Putamen (tissue), 1 donor: Measurements from ENCODE around the gene TPK1.
"Not testable (repeated sequence)": the region's sequence is repeated elsewhere in the genome, so short reads cannot be mapped to it uniquely, and the experiment has no call there.

Experiments used
- DNase-seq: peaks from one replicate; pipeline ENCODE4 v3.0.0-alpha.2; 2016; ENCODE audit warnings: low spot score

The TPK1 gene

DNA sequence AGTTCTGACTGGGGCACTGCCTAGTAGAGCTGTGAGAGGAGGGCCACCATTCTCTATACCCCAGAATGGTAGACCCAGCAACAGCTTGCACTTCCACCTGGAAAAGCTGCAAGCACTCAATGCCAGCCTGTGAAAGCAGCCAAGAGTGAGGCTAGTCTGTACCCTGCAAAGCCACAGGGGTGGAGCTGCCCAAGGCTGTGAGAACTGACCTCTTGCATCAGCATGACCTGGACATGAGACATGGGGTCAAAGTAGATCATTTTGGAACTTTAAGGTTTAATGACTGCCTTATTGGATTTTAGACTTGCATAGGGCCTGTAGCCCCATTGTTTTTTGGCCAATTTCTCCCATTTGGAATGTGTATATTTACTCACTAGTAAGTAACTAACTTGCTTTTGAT is 206.3 kb downstream of the TPK1 start:
- DNase-seq = no peak

DNA sequence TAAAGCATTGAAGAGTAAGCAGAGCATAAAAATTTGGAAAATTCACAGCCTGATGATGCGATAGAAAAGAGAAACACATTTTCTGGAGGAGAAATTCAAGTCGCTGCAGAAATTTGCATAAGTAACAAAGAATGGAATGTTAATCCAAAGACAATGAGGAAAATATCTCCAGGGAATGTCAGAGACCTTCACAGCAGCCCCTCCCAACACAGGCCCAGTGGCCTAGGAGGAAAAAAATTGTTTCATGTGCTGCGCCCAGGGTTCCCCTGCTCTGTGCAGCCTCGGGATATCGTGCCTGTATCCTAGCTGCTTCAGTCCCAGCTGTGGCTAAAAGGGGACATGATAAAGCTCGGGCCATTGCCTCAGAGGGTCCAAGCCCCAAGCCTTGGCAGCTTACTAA is 206.8 kb downstream of the TPK1 start:
- no peak for DNase-seq

DNA sequence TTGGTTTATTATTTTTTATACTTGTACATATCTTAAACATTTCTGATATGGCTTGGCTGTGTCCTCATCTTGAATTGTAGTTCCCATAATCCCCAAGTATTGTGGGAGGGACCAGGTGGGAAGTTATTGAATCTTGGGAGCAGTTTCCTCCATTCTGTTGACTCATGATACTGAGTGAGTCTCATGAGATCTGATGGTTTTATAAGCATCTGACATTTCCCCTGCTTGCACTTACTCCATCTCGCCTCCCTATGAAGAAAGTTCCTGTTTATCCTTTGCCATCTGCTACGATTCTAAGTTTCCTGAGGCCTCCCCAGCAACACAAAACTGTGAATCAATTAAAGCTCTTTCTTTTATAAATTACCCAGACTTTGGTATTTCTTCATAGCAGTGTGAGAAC is 207.7 kb downstream of the TPK1 start:
- DNase-seq = no peak

DNA sequence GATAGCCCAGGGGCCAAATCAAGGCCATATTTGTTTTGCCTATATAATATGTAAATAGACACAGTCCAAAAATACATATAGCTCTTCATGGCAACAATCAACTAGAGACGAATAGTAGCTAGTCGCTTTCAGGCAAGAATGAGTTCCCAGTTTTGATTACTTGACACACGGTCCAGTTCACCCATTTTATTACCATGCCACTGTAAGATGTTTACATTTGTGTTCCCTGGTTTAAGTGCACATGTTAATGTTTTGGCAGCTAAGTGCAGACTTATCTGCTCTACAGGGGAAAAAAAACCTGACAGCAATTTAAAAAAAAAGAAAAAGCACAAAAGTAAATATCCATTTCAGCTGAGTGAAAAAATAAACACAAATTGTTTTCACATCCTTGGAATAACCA is 213.1 kb downstream of the TPK1 start:
- no peak for DNase-seq

DNA sequence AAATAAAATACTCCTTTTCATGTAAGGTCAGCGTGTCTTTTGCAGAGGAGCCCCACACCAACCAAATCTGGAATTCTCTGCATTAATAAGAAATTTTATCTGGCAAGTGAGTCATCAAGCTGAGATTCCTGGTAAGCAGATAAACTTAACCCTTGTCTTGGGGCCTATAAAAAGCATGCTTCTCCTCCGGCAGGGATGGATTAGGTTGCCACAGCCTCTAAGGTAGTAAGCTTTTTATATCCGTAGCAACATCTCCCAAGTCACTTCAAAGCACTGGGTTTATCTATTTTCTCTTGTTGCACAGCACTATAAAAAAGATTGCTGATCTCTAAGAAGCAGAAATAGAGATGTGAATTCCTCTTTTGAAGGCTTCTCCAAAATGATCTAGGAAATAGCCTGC is 229.6 kb downstream of the TPK1 start:
- DNase-seq = no peak

DNA sequence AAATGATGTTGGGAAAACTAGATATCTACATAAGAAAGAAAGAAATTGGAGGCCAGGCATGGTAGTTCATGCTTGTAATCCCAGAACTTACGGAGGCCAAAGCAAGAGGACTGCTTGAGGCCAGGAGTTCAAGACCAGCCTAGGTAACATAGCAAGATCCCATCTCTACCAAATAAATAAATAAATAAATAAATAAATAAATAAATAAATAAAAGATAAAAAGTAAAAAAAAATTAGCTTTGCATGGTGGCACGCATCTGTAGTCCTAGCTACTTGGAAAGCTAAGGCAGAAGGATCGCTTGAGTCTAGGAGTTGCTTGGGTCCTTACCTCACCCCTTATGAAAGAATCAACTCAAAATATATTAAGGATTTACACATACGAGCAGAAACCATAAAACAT is 238.9 kb downstream of the TPK1 start:
- DNase-seq = no peak

DNA sequence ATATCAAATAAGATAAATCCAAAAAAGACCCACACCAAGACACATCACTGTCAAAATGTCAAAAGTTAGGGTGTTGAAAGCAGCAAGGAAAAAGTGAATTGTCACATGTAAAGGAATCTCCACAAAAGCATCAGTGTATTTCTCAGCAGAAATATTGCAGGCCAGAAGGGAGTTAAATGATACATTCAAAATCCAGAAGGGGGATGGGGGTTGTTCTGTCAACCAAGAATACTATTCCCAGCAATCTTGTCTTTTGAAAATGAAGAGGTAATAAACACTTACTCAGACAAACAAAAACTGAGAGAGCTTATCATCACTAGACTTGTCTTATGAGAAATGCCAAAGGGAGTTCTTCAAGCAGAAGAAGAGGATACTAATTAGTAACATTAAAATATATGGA is 241.3 kb downstream of the TPK1 start:
- DNase-seq = no peak

DNA sequence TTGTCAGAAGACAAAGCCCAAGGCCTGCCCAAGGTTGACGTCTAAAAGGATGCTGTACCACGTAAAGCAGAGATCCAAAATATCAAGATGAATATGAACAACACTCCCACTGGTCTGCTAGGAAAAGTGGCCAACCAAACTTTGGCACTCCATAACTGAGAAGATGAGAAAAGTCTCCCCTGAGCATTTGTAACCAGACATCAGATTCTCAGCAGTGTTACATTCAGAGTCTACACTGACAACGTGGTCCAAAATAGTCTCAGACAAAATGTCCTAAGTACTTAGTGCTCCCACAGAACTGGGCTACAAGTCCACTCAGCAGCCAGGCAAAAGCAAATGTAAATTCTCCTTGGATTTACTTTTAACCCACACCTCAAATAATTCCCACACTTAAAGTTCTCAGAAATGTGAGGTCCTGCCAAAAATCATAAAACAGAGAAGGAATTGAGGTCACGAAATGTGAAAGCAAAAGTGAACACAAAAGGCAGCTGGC is 247.2 kb downstream of the TPK1 start:
- no peak for DNase-seq

DNA sequence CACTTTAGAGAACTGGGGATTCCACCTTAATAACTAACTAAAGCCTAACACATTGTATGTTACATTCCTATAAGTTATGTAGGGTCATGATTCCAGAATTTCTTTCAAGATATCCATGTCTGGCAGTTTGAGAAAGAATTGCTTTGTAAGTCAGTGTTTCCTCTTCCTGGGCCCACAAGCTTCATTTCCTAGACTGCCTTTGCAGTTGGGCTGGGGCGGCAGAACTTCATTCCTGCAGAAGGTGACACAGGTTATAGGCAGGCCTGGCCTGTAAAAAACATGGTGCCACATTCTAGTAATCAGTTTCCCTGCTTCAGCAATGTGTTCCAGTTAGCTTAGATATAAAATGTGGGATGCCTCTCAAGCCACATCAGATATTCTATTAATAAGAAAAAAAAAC is 248.2 kb downstream of the TPK1 start:
- DNase-seq = no peak

DNA sequence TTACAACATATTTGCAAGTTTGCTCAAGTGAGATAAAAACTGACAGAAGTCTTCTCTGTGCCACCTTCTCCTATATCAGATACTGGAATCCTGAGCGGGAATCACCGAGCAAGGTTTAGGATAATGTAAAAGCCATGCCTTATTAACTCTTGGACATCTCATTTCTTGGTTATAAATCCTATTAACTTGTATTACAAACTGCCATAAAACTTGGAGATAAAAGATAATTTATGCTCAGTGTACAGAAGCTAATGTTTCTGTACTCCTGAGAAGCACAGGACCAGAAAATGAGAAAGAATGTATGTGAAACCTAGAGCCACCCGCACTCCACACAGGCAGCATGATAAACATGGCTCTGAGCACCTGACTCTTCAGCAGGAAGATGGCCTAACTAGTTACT is 251.1 kb downstream of the TPK1 start:
- DNase-seq = no peak

DNA sequence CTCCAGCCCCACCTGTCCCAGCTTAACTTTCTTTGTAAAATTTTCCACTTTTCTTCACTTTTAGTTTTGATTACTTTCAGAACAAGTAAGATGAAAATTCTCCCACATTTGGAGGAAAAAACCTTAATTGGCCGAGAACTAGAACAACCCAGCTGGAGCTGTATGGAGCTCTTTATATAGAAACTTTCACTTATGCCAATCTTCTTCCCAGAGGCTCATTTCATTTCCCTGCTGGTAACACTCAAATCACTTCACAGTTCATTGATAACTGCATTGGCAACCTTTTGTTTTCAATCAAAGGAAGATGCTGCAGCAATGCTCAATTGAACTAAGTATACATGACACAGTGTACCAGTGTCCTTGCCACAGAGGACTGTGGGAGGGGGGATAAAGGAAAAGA is 256.2 kb downstream of the TPK1 start:
- DNase-seq = no peak

DNA sequence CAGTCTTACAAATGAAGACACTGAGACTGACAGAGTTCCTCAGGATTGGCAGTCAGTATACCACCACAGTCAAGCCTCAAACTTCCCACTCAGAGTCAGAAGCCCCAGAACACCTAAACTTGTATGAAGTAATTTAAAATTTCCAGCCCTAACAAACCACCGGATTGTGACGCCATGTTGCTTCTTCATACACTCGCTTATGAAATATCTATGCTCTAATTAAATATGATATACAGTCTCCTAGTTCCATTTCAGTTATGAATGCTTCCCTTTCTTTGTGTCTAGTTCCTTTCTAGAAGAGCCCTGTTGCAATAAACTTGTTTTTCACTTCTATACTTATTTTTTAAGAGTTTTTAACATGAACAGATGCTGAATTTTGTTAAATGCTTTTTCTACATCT is 260.4 kb downstream of the TPK1 start:
- DNase-seq = no peak

DNA sequence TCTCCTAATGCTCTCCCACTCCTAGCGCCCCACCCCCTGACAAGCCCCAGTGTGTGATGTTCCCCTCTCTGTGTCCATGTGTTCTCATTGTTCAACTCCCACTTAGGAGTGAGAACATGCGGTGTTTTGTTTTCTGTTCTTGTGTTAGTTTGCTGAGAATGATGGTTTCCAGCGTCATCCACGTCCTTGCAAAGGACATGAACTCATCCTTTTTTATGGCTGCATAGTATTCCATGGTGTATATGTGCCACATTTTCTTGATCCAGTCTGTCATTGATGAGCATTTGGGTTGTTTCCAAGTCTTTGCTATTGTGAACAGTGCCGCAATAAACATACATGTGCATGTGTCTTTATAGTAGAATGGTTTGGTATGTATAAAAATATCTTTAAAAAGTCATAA is 261.1 kb downstream of the TPK1 start:
- not testable (repeated sequence) for DNase-seq

DNA sequence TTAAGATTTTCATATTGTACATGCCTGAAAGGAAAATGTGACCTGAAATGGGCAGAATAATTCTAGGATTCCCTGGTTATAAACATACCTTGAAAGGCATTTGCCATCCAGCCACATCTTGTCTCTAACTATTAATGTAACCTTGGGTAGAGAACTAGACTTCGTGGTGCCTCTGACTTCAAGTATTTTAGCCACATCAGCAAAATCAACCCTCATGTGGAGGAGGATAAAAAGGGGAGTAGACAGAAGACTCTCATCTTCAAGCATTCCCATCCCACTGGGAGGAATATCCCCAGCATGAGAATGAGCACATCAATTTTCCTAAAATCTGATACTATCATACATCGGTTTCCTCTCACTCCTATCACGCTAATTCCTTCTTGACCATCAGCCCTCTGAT is 267.6 kb downstream of the TPK1 start:
- no peak for DNase-seq

DNA sequence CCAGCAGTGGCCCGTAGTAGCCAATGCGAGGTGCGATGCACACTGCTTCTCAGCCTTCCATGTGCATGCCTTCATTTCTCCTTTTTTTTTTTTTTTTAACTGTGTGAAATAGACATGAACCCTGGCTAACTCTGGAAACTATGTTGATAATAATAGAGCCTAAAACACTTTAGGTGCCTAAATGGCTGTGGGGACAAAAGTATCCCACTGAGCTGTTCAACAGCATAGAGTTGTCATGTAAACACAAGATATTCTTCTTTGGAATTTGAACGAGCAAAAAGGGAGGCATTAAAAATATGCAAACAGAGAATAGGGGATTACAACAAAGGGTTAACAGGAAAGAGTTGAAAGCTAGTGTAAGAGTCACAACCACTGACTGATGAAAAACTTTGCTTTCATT is 270.3 kb downstream of the TPK1 start:
- no peak for DNase-seq

DNA sequence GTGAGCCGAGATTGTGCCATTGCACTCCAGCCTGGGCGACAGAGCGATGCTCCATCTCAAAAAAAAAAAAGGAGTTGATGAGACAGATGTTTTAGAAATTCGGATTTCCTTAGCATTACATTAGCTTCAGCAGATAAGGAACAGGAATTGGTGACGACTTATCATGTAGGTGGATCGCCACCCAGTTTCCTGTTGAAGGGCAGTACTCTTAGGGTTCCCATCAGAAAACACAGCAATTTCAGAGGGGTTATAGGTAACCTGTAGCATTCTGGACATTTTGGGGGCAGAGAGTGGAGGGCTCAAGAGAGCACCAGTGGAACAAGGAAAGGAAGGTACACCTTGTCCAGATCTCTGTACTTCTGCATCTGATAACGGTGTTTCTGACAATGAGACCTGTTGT is 286.0 kb downstream of the TPK1 start:
- DNase-seq = no peak

DNA sequence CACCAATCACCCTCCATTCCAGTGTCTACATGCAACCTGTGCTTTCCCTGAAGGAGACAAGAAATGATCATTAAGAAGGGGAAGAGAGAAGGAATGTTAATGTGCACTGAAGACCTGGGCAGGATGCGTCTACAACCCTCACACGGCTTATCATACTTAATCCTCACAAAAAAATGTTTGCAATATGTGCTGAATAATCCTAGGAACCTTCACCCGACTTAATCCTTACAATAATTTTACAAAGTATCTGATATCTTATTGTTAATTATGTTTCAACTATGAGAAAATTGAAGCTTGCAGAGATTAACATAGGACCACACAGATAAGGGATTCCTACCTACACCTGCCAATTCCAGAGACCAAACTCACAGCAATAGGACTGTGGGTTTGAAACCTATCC is 287.3 kb downstream of the TPK1 start:
- DNase-seq = no peak

DNA sequence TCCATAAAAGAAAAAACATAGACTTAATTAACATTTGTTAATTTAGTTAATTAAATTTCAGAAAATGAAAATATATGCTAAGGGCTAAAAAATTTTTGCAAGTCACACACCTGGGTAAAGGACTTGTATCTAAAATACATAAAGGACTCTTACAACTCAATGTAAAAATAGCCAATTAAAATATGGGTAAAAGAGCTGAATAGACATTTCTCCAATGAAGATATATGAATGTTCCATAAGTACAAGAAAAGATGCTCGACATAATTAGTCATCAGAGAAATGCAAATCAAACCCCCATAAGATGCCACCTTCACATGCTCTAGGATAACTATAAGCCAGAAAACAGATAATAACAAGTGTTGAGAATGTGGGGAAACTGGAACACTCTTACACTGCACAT is 288.0 kb downstream of the TPK1 start:
- DNase-seq = no peak

DNA sequence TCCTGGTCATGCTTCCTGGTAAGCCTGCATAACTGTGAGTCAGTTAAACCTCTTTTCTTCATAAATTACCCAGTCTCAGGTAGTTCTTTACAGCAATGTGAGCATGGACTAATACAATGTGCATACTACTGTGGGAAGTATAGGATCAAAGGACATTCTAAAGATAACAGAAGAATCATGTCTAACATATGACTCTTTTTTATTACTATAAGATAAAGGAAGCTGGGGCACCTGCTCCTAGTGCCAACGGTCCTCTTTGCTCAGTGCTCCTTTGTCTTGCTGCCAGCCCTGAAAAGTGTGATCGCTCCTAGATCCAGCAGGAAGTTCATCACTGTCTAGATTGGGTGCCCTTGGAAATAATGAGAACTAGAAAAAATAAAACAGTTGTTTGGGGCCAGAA is 289.1 kb downstream of the TPK1 start:
- DNase-seq = no peak

DNA sequence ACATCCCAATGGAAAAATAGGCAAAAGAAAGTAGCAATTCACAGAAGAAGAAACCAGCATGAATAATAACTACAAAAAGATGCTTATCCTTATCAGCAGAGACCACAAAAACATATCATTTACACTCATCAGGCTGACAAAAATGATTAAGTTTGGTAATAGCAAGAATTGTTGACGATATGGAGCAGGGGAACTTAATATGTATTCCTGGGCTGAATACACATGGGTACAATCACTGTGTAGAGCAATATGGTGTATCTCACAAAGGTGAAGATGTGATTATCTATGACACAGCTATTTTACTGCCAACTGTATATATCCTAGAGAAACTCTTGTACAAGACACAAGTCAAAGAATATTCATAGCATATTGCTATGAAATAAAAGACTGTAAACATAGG is 290.5 kb downstream of the TPK1 start:
- DNase-seq = no peak

DNA sequence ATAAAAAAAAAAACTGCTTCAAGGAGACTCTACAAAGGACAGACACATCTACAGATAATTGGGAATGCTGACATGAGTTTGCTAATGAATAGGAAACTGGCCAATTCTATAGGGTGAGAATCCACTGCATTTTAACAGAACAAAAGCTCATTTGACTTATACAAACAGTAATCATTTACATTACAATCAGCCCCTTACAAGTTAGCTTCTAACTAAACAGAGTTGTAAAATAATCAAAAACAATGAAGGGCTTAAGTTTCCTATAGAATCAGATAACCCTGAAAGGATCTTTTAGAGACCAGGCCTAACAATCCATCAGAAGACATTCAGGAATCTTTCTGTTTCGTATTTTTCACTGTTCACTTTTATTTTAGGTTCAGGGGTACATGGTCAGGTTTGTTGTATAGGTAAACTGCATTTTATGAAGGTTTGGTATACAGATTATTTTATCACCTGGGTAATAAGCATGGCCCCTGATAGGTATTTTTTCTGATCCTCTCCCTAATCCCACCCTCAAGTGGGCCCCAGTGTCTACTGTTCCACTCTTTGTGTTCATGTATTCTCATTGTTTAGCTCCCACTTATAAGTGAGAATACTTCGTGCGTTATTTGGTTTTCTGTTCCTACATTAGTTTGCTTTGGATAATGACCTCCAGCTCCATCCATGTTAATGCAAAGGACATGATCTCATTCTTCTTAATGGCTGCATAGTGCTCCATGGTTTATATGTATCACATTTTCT is 301.0 kb downstream of the TPK1 start:
- DNase-seq = no peak

DNA sequence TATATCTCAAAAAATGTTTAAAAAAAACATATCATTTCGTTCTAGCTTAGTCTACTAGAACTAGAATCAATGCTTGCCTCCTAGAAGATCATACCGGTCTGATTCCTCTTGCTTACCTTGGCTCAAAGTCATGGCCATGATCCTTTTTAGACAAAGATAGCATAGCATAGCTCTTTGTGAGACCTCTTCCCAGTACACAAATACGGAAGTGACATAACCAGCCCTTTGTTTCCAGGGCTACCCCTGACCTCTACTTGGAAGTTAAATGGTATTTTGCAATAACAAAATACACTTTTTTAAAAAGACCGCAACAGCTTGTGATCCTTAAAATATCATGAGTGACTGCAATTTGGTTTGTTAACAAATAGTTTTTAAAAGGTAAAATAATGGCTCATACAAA is 301.7 kb downstream of the TPK1 start:
- no peak for DNase-seq

DNA sequence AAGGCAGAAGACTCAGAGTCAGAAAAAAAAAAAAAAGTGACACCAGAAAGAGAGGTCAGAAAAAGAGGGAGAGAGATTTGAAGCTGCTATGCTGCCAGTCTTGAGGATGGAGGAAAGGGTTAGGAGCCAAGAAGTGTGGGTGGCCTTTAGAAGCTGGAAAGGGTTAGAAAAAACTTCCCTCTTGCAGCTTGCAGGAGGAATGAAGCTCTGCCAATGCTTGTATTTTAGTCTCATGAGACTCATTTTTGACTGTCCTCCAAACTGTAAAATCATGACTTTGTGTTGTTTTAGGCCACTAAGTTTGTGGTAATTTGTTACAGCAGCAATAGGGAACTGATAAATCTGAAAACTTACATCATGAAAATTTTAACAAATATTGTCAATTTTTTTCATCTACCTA is 304.7 kb downstream of the TPK1 start:
- DNase-seq = no peak

DNA sequence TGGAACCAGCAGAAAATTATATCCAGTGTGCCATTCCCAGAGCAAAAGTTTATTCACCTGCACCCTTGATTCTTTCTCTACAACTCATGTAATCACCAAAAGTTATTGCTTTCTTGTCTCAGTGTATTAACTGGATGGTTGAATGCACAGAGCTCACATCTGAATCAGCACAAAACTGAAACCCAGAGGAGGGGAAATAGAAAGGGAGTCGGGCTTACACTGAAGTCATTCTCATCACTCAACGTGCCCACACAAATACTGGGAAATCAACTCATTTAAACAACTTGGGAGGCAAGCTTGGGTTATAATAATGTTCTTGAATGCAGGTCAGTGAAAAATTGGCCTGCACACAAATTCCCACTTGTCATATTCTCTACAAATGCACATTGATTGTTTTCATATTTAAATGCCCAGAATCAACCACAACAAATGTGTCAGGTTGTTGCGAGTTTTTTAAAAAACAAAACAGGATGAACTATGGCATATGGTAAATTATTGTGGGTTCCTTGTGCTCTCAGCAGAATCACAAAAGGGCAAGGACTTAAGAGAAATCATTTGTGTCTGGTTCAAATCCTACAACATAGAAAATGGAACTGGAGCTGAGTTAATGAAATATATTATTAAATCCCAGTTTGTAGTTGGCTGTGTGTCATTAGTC is 306.5 kb downstream of the TPK1 start:
- DNase-seq = no peak
